Fibroblast of pulmonary artery (primary cell): Measurements from ENCODE around the gene CHTF8.
A peak's percentile ranks its signal among the peaks of the same experiment; 100 is the strongest.

Source experiments
- DNase-seq: peaks from one replicate; pipeline ENCODE4 v3.0.0-alpha.2; 2010; ENCODE audit warnings: low read depth
- H3K4me3 ChIP-seq: replicated peaks from 2 replicates; pipeline ENCODE4 v1.5.1; 2011; ENCODE audit warnings: low read depth, mild to moderate bottlenecking, control low read depth, low read length, moderate library complexity
- CTCF ChIP-seq: IDR thresholded peaks from 2 replicates; pipeline ENCODE4 v1.5.1; 2011; ENCODE audit warnings: mild to moderate bottlenecking, control low read depth, low read length, inconsistent platforms; ENCODE audit errors: missing control alignments

CHTF8 gene

DNA sequence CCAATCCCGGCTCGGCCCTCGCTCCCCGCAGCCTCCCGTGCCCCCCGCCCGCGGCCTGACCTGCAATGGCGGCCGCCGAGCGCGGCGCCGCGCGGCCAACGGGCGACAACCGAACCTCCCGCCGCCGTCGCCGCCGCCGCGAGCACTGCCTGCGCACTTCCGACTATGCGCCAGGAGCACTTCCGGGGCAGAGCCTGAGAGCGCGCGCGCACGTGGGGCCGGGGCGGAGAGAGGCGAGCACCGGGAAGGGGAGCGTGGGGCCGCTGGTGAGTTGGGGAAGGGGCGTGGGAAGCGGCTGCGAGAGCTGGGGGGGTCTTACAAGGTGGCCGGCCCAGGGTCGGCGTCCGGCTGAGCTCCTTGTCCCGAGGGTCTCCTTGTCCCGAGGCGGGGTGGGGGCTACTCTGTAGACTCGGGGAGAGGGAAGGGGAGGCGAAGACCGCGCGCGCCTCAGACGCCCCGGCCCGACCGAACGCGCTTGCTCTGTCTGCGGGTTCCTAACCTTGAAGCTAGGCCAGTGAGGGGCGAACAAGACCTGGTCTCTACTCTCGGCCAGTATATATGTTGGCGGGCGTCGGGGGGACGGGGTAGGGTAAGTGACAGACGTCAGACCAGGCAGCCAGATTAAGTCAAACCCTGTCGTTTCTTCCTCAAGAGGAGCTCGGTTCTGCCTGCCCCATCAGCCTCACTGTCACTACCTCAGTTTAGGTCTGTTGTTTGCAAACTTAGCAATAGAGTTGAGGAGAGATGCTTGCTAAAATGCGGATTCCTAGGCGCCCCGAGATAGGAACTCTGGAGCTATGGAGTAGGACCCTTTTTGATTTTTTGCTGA is at the start of gene CHTF8, which contains the start of gene UTP4:
TSS of gene CHTF8 (minus strand) at position 165 of the 829 bp plus-strand sequence. CDS start 11,130 bp downstream, outside the sequence.
TSS of gene UTP4 (plus strand) at position 226 of the 829 bp plus-strand sequence. CDS start 811 bp downstream, outside the sequence.
- peak; percentile 80 for DNase-seq
- peak within 1 kb of the TSS; percentile 99 for H3K4me3 ChIP-seq
- no peak for TF ChIP-seq CTCF

GRCh38 chr16:69180011-69180338 is 47.6 kb upstream of the CHTF8 start:
- TF ChIP-seq CTCF = no peak
- no peak overlapping the region for H3K4me3 ChIP-seq
- DNase-seq = no peak

DNA sequence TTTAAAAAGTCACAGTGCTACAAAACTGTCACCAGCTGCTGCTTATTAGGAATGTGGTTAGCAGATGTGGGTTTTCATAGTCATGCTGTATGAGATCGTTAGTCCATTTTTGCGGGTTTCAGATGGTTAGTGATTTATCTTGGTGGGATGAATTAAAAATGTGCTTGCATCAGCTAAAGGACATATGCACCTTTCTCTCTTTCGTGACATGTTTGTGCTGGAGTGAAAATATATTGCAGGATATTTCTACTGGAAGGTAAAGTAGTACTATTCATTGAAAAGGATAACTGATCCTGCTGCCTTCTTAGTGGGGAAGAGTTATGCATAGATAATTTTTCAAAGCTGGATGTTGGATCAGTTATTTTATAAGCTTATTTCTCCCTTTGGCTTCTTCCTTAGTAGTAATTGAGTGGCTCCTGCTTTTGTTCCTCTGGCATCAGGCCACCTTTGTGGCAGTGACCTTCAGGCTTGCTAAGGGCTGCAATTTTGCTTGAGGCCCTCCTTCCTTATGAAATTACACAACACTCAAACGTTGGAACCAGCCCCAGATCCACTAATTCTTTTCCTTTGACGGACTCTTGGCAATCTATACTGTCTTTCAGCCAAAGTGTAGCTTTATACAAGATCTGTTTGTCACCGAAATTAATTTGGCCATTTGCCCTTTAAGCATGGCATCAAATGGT is 47.1 kb upstream of the CHTF8 start:
- DNase-seq = peak; percentile 93
- H3K4me3 ChIP-seq = no peak overlapping the region
- TF ChIP-seq CTCF = no peak

- peak; percentile 68 for DNase-seq
- H3K4me3 ChIP-seq = no peak overlapping the region
- no peak for TF ChIP-seq CTCF
Observed at GRCh38 chr16:69176033-69176800, 43.8 kb upstream of the CHTF8 start.

- H3K4me3 ChIP-seq = no peak overlapping the region
- no peak for TF ChIP-seq CTCF
- DNase-seq = peak; percentile 53
Observed at GRCh38 chr16:69171325-69172084, 39.1 kb upstream of the CHTF8 start.
